Prostate gland (tissue), 2 donors: ENCODE results near the gene BMP4.

Experiments
- POLR2A ChIP-seq: fragments of 450-650 bp; IDR thresholded peaks from one replicate; pipeline ENCODE4 v1.6.1; 2016; ENCODE audit warnings: antibody characterized with exemption, mild to moderate bottlenecking
- TF ChIP-seq, protein P1 (sequence below), 4 experiments: fragments of 200-600 bp in 2 of 4; fragments of 450-650 bp in 2 of 4; sonication (generic) in 2 of 4; IDR thresholded peaks; 1 replicate in 3 of 4; 2 replicates in 1 of 4; pipeline ENCODE4 v1.5.1; 2016 to 2019; ENCODE audit warnings: antibody characterized with exemption in 4 of 4, mild to moderate bottlenecking in 2 of 4, moderate library complexity in 2 of 4

DNA sequence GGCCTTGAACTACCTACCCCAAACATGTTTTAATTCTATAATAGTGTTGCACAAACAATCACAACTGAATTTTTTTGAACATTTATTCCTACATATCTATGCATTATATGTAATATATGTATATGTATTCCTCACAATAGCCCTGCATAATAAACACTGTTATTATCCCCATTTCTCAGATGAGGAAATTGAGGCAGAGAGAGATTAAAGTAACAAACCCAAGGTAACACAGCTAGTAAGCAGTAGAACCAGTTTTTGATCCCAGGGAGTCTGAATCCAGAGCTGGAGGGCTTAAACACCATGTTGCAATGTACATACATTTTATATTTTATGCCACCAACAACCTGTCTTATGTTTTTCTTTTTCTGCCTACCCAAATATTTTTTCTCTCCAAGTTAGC lies 26.5 kb upstream of the BMP4 start:
- TF ChIP-seq, protein P1, sequence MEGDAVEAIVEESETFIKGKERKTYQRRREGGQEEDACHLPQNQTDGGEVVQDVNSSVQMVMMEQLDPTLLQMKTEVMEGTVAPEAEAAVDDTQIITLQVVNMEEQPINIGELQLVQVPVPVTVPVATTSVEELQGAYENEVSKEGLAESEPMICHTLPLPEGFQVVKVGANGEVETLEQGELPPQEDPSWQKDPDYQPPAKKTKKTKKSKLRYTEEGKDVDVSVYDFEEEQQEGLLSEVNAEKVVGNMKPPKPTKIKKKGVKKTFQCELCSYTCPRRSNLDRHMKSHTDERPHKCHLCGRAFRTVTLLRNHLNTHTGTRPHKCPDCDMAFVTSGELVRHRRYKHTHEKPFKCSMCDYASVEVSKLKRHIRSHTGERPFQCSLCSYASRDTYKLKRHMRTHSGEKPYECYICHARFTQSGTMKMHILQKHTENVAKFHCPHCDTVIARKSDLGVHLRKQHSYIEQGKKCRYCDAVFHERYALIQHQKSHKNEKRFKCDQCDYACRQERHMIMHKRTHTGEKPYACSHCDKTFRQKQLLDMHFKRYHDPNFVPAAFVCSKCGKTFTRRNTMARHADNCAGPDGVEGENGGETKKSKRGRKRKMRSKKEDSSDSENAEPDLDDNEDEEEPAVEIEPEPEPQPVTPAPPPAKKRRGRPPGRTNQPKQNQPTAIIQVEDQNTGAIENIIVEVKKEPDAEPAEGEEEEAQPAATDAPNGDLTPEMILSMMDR (IDR thresholded peaks at IDR 0.05): no peak
- TF ChIP-seq POLR2A: no peak
